Body of pancreas (tissue), 4 donors: ENCODE results near the gene FOXP1. TPM values are rescaled to one million over a fixed set of nuclear protein-coding genes. Genes with fewer than 3 reads are reported as not detected.
A peak's percentile ranks its signal among the peaks of the same experiment; 100 is the strongest.

ENCODE experiments used
- ATAC-seq: fragments of 150-250 bp; one replicate; pipeline ENCODE4 v1.9.1; 2016
- DNase-seq, 4 donors: peaks; one replicate each; pipeline ENCODE4 v3.0.0-alpha.2; 2019
- H3K27ac ChIP-seq, 4 donors: fragments of 200-600 bp; sonication (generic); 1 replicate in 3 of 4; 2 replicates in 1 of 4; pipeline versions ENCODE4 v1.5.1 to v1.6.1; 2016 to 2019; ENCODE audit warnings: mild to moderate bottlenecking in 1 of 4, mixed read lengths in 1 of 4, moderate library complexity in 1 of 4
- H3K27me3 ChIP-seq, 2 donors: fragments of 200-600 bp; sonication (generic); one replicate each; pipeline ENCODE4 v1.6.0; 2016; ENCODE audit warnings: mild to moderate bottlenecking in 1 of 2
- H3K36me3 ChIP-seq, 2 donors: fragments of 200-600 bp; sonication (generic); replicated peaks in 1 of 2; 2 replicates each; pipeline ENCODE4 v1.5.1; 2016; ENCODE audit warnings: low read depth in 2 of 2; ENCODE audit not compliant: insufficient read depth in 1 of 2
- H3K4me1 ChIP-seq: fragments of 200-600 bp; sonication (generic); one replicate; pipeline ENCODE4 v1.6.0; 2016
- H3K4me3 ChIP-seq, 2 donors: fragments of 200-600 bp; sonication (generic); 1 replicate in 1 of 2; 2 replicates in 1 of 2; pipeline ENCODE4 v1.5.1; 2016 to 2019
- H3K9me3 ChIP-seq, 3 donors: fragments of 200-600 bp; sonication (generic); 1 replicate in 2 of 3; 2 replicates in 1 of 3; pipeline ENCODE4 v1.5.1; 2016
- CTCF ChIP-seq, 7 experiments: fragments of 450-650 bp in 4 of 7; fragments of 200-600 bp in 3 of 7; sonication (generic) in 3 of 7; IDR thresholded peaks; one replicate each; pipeline ENCODE4 v1.5.1; 2016 to 2019; ENCODE audit warnings: antibody characterized with exemption in 7 of 7
- POLR2A ChIP-seq, 3 donors: fragments of 450-650 bp; IDR thresholded peaks; one replicate each; pipeline ENCODE4 v1.6.1; 2016; ENCODE audit warnings: antibody characterized with exemption in 3 of 3, mild to moderate bottlenecking in 2 of 3
- WGBS, 2 donors: methylation state at CpG; one replicate each; pipeline ENCODE4 v1.1.5; 2017; 5-methylcytosine and 5-hydroxymethylcytosine counted together
- intact Hi-C: fragments of 100-400 bp; cut with DNase I; formaldehyde crosslinking; loops from one replicate; pipeline ENCODE4 v1.15.1; 2023
- total RNA-seq, 2 donors: library from RNA; depleted of rRNA; stranded (reverse); fragments of >200 nt; gene quantifications; one replicate each; pipeline ENCODE4 v1.1.0, GENCODE V29; 2016

FOXP1 gene
- total RNA-seq, 2 donors from 2014 or later: 85.7 to 86.1 TPM

GRCh38 chr3:71189480-71189879 lies 394.0 kb downstream of the FOXP1 start:
- H3K27me3 ChIP-seq: no peaks in the 10 kb centered on the region
- intact Hi-C loops: no loop called here
- ATAC-seq: no peak
- H3K4me1 ChIP-seq: peaks cover 13% of the 10 kb centered on the region
- no peak for DNase-seq
- no peaks in the 10 kb centered on the region for H3K36me3 ChIP-seq
- no peaks in the 10 kb centered on the region for H3K9me3 ChIP-seq
- TF ChIP-seq CTCF (IDR thresholded peaks at IDR 0.05) (no peak), POLR2A (IDR thresholded peaks at IDR 0.05) (no peak)
- H3K4me3 ChIP-seq: no peak overlapping the region
- no peak overlapping the region for H3K27ac ChIP-seq
- WGBS, 2 donors: 83 to 100% methylated on average over 1 of the region's 1 CpG

- WGBS, 2 donors: 100% methylated on average over 1 of the region's 1 CpG
- Histone ChIP-seq H3K27me3 (no peaks in the 10 kb centered on the region), H3K4me3 (no peak overlapping the region), H3K36me3 (no peaks in the 10 kb centered on the region), H3K9me3 (no peaks in the 10 kb centered on the region), H3K27ac (no peak overlapping the region), H3K4me1 (peaks cover 13% of the 10 kb centered on the region)
- DNase-seq: no peak
- intact Hi-C loops: no loop called here
- TF ChIP-seq POLR2A (IDR thresholded peaks at IDR 0.05) (no peak), CTCF (IDR thresholded peaks at IDR 0.05) (no peak)
- no peak for ATAC-seq
Observed at GRCh38 chr3:71187715-71188114, 395.8 kb downstream of the FOXP1 start.

- 79 to 91% methylated on average over 2 of the region's 2 CpGs for WGBS, 2 donors
- ATAC-seq: no peak
Observed at GRCh38 chr3:71186801-71187200, 396.7 kb downstream of the FOXP1 start.

GRCh38 chr3:71185733-71186455 lies 397.6 kb downstream of the FOXP1 start:
- TF ChIP-seq CTCF (IDR thresholded peaks at IDR 0.05): no peak
- TF ChIP-seq POLR2A (IDR thresholded peaks at IDR 0.05): no peak
- DNase-seq (no peak), ATAC-seq (no peak)
- Histone ChIP-seq H3K4me3 (no peak overlapping the region), H3K27me3 (no peaks in the 10 kb centered on the region), H3K9me3 (no peaks in the 10 kb centered on the region), H3K36me3 (no peaks in the 10 kb centered on the region), H3K4me1 (peaks cover 2% of the 10 kb centered on the region), H3K27ac (no peak overlapping the region)
- 69 to 76% methylated on average over 3 of the region's 3 CpGs for WGBS, 2 donors
- intact Hi-C loops: no loop called here

More at GRCh38 chr3:71186801-71187200, 396.7 kb downstream of the FOXP1 start:
- Histone ChIP-seq H3K36me3 (no peaks in the 10 kb centered on the region), H3K27me3 (no peaks in the 10 kb centered on the region), H3K9me3 (no peaks in the 10 kb centered on the region), H3K4me1 (peaks cover 12% of the 10 kb centered on the region), H3K4me3 (no peak overlapping the region), H3K27ac (no peak overlapping the region)
- TF ChIP-seq POLR2A (IDR thresholded peaks at IDR 0.05) (no peak), CTCF (IDR thresholded peaks at IDR 0.05) (no peak)
- DNase-seq: peak in 1 of 4 donors; percentile 12
- intact Hi-C loops: no loop called here

GRCh38 chr3:71184252-71184651 lies 399.3 kb downstream of the FOXP1 start:
- Histone ChIP-seq H3K9me3 (no peaks in the 10 kb centered on the region), H3K4me1 (no peaks in the 10 kb centered on the region), H3K27ac (no peak overlapping the region), H3K36me3 (no peaks in the 10 kb centered on the region), H3K27me3 (no peaks in the 10 kb centered on the region), H3K4me3 (no peak overlapping the region)
- ATAC-seq: no peak
- TF ChIP-seq POLR2A (IDR thresholded peaks at IDR 0.05) (no peak), CTCF (IDR thresholded peaks at IDR 0.05) (no peak)
- DNase-seq: no peak
- intact Hi-C loops: no loop called here
- 94 to 96% methylated on average over 1 of the region's 1 CpG for WGBS, 2 donors
